Parathyroid adenoma (tissue), 2 donors: Measurements from ENCODE around the gene ZNF682.

Experiments used
- H2AFZ ChIP-seq: fragments of 300-600 bp; sonication (generic); one replicate; pipeline ENCODE4 v1.7.0; 2017; ENCODE audit warnings: antibody characterized with exemption, mild to moderate bottlenecking
- H3K27ac ChIP-seq: fragments of 300-600 bp; sonication (generic); one replicate; pipeline ENCODE4 v1.7.0; 2017
- H3K27me3 ChIP-seq: fragments of 300-600 bp; sonication (generic); one replicate; pipeline ENCODE4 v1.7.0; 2017; ENCODE audit warnings: low read length; ENCODE audit not compliant: control insufficient read depth, insufficient read depth
- H3K36me3 ChIP-seq: fragments of 300-600 bp; sonication (generic); one replicate; pipeline ENCODE4 v1.7.0; 2017; ENCODE audit warnings: low read length; ENCODE audit not compliant: control insufficient read depth, insufficient read depth
- H3K4me1 ChIP-seq: fragments of 300-600 bp; sonication (generic); one replicate; pipeline ENCODE4 v1.7.0; 2017; ENCODE audit warnings: control low read depth
- H3K4me2 ChIP-seq: fragments of 300-600 bp; sonication (generic); one replicate; pipeline ENCODE4 v1.7.0; 2017; ENCODE audit warnings: low read length
- H3K4me3 ChIP-seq: fragments of 300-600 bp; sonication (generic); one replicate; pipeline ENCODE4 v1.7.0; 2017; ENCODE audit warnings: low read depth, low read length
- H3K79me2 ChIP-seq: fragments of 300-600 bp; sonication (generic); one replicate; pipeline ENCODE4 v1.7.0; 2017; ENCODE audit warnings: control low read depth
- H3K9ac ChIP-seq: fragments of 300-600 bp; sonication (generic); one replicate; pipeline ENCODE4 v1.7.0; 2017; ENCODE audit warnings: mild to moderate bottlenecking
- H3K9me3 ChIP-seq: fragments of 300-600 bp; sonication (generic); one replicate; pipeline ENCODE4 v1.7.0; 2017; ENCODE audit warnings: low read length; ENCODE audit not compliant: control insufficient read depth
- TF ChIP-seq, protein P1 (sequence below): fragments of 300-600 bp; sonication (generic); IDR thresholded peaks from one replicate; pipeline ENCODE4 v1.7.0; 2017; ENCODE audit warnings: antibody characterized with exemption, mild to moderate bottlenecking
- donor health status: primary hyperparathyroidism.

Gene ZNF682

DNA sequence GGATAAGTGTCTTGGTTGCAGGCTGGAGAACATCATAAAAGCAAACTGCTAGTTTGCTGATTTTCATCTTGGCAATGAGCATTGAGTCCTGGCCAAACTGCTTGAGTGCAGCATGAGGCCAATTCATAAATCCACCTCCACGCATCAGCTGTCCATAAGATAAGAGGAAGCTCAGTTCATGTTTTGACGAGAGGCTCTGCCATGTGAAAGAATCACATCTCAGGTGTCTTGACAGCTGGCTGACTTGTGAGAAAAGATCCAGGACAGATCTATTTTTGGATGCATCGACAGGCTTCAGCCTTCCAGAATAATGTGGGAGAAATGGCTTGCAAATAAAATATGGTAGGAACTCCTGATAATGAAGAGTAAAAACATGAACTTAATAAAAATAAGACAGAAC lies 5.4 kb upstream of the ZNF682 start:
- peaks cover 10% of the 10 kb centered on the region for H3K4me1 ChIP-seq
- TF ChIP-seq, protein P1, sequence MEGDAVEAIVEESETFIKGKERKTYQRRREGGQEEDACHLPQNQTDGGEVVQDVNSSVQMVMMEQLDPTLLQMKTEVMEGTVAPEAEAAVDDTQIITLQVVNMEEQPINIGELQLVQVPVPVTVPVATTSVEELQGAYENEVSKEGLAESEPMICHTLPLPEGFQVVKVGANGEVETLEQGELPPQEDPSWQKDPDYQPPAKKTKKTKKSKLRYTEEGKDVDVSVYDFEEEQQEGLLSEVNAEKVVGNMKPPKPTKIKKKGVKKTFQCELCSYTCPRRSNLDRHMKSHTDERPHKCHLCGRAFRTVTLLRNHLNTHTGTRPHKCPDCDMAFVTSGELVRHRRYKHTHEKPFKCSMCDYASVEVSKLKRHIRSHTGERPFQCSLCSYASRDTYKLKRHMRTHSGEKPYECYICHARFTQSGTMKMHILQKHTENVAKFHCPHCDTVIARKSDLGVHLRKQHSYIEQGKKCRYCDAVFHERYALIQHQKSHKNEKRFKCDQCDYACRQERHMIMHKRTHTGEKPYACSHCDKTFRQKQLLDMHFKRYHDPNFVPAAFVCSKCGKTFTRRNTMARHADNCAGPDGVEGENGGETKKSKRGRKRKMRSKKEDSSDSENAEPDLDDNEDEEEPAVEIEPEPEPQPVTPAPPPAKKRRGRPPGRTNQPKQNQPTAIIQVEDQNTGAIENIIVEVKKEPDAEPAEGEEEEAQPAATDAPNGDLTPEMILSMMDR, result no peak
- H3K27ac ChIP-seq, result peak overlapping the region; percentile 16
- no peaks in the 10 kb centered on the region for H3K9me3 ChIP-seq
- H3K4me2 ChIP-seq, result peak overlapping the region; percentile 1
- no peaks in the 10 kb centered on the region for H3K36me3 ChIP-seq
- no peaks in the 10 kb centered on the region for H3K79me2 ChIP-seq
- no peak overlapping the region for H3K4me3 ChIP-seq
- H3K27me3 ChIP-seq, result no peaks in the 10 kb centered on the region
- H3K9ac ChIP-seq, result no peak overlapping the region
- peak overlapping the region; percentile 48 for H2AFZ ChIP-seq

DNA sequence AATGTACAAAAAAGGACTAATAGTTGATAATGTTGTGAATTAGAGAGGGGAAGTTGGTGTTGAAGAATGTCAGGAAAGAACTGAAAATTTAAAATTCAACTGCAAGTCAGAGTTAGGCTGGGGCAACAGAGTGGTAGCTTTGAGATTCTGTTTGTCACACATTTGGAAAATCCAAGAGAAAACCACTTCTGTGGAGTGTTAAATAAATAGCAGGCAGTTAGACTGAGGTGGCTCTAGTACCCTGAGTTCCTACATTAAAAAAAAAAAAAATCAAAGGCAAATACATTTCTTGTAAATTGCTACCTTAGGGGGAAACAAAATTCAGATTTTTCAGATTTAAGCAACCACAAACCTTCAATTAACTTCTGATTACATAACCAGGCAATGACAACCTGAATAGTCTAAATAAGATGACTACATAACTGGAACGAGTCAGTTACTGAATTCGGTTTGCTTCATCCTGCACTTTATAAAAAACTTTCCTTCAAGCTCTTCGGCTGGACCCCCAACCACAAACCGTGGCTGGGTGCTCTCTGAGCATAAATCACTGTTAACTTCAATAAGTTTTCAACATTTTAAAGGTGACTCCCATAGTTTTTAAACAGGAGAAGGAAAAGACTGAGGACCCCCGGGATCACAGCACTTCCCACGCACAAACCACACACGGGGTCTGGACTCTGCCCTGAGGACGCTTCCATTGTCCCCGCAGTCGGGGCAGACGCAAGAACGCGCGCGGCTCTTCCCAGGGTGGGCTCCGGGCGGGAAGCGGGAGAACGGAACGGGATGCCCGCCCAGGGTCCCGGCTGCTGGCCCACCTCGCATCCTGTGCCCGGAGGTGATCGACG lies 725 bp downstream of the ZNF682 start:
- Histone ChIP-seq H3K27ac (peak overlapping the region; percentile 36), H2AFZ (peak overlapping the region; percentile 77), H3K27me3 (no peaks in the 10 kb centered on the region), H3K4me1 (no peaks in the 10 kb centered on the region), H3K36me3 (no peaks in the 10 kb centered on the region), H3K4me3 (peak overlapping the region; percentile 76), H3K79me2 (peaks cover 3% of the 10 kb centered on the region), H3K9me3 (no peaks in the 10 kb centered on the region), H3K4me2 (peak overlapping the region; percentile 75), H3K9ac (peak overlapping the region; percentile 0)
- TF ChIP-seq, protein P1, result no peak

DNA sequence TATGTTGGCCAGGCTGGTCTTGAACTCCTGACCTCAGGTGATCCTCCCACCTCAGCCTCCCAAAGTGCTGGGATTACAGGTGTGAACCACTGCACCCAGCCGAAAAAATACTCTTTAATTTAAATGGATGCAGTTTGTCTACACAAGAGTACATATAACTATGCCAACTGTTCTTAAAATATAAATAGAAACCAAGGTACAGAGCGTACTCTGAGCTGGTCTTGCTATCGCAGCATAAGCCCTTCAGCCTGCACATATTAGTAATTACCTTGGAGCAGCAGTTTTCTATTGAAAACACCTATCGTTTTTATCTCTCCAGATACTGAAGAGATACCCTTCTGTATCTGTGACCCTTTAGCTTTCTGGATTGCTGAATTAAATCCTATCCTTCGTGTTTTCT lies 3.4 kb downstream of the ZNF682 start:
- Histone ChIP-seq H3K36me3 (no peaks in the 10 kb centered on the region), H3K27ac (no peak overlapping the region), H3K9ac (no peak overlapping the region), H2AFZ (no peak overlapping the region), H3K4me2 (no peak overlapping the region), H3K27me3 (no peaks in the 10 kb centered on the region), H3K9me3 (no peaks in the 10 kb centered on the region), H3K79me2 (peaks cover 3% of the 10 kb centered on the region), H3K4me3 (no peak overlapping the region), H3K4me1 (no peaks in the 10 kb centered on the region)
- TF ChIP-seq, protein P1, result no peak

DNA sequence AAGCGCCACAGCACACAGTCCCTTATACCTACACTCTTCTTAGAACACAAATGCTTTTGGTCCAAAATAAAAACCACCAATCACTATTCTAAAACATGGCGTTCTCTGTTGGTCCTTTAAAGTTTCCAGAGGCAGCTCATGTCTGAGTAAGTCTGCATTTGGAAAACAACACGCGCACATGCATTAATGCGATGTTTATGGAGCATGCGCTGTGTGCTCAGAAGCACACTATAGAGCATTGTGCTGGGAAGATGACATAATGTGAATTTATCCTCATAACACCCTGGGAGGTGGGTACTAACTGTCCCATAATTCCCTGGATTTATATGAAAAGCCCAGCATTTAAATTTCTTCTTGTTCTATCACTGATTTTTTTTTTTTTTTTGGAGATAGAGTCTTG lies 10.7 kb downstream of the ZNF682 start:
- Histone ChIP-seq H3K36me3 (no peaks in the 10 kb centered on the region), H3K27me3 (no peaks in the 10 kb centered on the region), H2AFZ (no peak overlapping the region), H3K27ac (no peak overlapping the region), H3K4me3 (no peak overlapping the region), H3K9ac (no peak overlapping the region), H3K9me3 (no peaks in the 10 kb centered on the region), H3K4me2 (no peak overlapping the region), H3K4me1 (no peaks in the 10 kb centered on the region), H3K79me2 (no peaks in the 10 kb centered on the region)
- TF ChIP-seq, protein P1, result no peak

DNA sequence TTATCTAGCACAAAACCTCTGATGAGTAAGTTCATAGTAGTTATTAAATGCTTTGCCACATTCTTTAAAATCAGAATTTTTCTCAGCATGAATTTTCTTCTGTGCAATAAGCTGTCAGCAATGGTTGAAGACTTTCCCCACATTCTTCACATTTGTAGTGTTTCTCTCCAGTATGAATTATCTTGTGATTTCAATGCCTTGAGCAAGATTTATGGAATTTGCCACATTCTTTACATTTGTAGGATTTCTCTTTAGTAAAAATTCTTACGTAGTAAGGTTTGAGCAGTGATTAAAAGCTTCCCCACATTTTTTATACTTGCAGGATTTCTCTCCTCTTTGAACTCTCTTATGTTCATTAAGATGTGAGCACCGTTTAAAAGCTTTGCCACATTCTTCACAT lies 33.6 kb downstream of the ZNF682 start:
- Histone ChIP-seq H2AFZ (no peak overlapping the region), H3K9ac (no peak overlapping the region), H3K27me3 (no peaks in the 10 kb centered on the region), H3K79me2 (no peaks in the 10 kb centered on the region), H3K9me3 (peaks cover 7% of the 10 kb centered on the region), H3K36me3 (peaks cover 17% of the 10 kb centered on the region), H3K4me2 (no peak overlapping the region), H3K4me1 (no peaks in the 10 kb centered on the region), H3K4me3 (no peak overlapping the region), H3K27ac (no peak overlapping the region)
- TF ChIP-seq, protein P1, result no peak
